Peyer's patch (tissue), 4 donors: Measurements from ENCODE around the gene DAP3.
"Not testable (repeated sequence)": the region's sequence is repeated elsewhere in the genome, so short reads cannot be mapped to it uniquely, and the experiment has no call there.

Experiments used
- CTCF ChIP-seq, 6 experiments: fragments of 450-650 bp in 4 of 6; fragments of 200-600 bp in 2 of 6; sonication (generic) in 1 of 6; IDR thresholded peaks; one replicate each; pipeline ENCODE4 v1.5.1; 2017 to 2019; ENCODE audit warnings: antibody characterized with exemption in 6 of 6, mild to moderate bottlenecking in 3 of 6, moderate library complexity in 1 of 6
- POLR2A ChIP-seq, 2 donors: fragments of 450-650 bp; IDR thresholded peaks; one replicate each; pipeline ENCODE4 v1.5.1; 2017; ENCODE audit warnings: antibody characterized with exemption in 2 of 2, mild to moderate bottlenecking in 2 of 2, moderate library complexity in 2 of 2

GRCh38 chr1:155763090-155763815, 74.4 kb downstream of the DAP3 start:
- TF ChIP-seq CTCF, POLR2A (IDR thresholded peaks at IDR 0.05): not testable (repeated sequence)
